NB4 (cell line): ENCODE data around the gene WDR49.

Source experiments
- POLR2A ChIP-seq: IDR thresholded peaks from 2 replicates; pipeline ENCODE4 v1.6.1; 2011; ENCODE audit warnings: mild to moderate bottlenecking; ENCODE audit not compliant: insufficient read length; ENCODE audit errors: extremely low read depth
- TF ChIP-seq, protein P1 (sequence below): IDR thresholded peaks from one replicate; pipeline ENCODE4 v1.5.1; 2012; ENCODE audit warnings: low read depth, low read length

DNA sequence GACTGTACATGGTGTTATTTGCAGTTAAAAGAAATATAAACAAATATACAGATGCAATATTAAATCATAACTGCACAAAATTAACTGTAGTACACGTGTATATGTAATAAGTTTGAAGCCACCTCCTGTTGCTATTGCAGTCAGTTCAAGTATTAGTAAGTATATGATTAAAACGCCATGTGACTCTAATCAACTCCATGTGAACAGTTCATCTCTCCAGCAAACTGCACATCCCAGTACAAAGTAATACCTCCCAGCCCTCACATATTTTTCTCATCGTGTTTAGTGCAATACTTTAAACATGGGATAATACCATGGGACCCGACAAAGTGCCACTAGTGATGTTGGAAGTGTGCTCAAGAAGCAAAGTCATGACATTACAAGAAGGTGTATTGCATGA is 46.3 kb upstream of the WDR49 start:
- TF ChIP-seq, protein P1, sequence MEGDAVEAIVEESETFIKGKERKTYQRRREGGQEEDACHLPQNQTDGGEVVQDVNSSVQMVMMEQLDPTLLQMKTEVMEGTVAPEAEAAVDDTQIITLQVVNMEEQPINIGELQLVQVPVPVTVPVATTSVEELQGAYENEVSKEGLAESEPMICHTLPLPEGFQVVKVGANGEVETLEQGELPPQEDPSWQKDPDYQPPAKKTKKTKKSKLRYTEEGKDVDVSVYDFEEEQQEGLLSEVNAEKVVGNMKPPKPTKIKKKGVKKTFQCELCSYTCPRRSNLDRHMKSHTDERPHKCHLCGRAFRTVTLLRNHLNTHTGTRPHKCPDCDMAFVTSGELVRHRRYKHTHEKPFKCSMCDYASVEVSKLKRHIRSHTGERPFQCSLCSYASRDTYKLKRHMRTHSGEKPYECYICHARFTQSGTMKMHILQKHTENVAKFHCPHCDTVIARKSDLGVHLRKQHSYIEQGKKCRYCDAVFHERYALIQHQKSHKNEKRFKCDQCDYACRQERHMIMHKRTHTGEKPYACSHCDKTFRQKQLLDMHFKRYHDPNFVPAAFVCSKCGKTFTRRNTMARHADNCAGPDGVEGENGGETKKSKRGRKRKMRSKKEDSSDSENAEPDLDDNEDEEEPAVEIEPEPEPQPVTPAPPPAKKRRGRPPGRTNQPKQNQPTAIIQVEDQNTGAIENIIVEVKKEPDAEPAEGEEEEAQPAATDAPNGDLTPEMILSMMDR, result no peak
- no peak for TF ChIP-seq POLR2A
